GM23338 (cell line): Measurements from ENCODE around the gene KSR2. TPM values are rescaled to one million over a fixed set of nuclear protein-coding genes. Genes with fewer than 3 reads are reported as not detected.

Source experiments
- ATAC-seq: fragments of 200-7000 bp; cut with Tn5 transposase; 3 replicates; pipeline ENCODE4 v1.9.1; 2020
- DNase-seq: peaks from one replicate; pipeline ENCODE4 v3.0.0-alpha.2; 2015; ENCODE audit warnings: low spot score
- H2AFZ ChIP-seq: fragments of 200-600 bp; sonication (generic); 2 replicates; pipeline ENCODE4 v1.8.0; 2016; ENCODE audit warnings: antibody characterized with exemption, mild to moderate bottlenecking, moderate library complexity
- H3F3A ChIP-seq: fragments of 200-600 bp; sonication (generic); replicated peaks from 2 replicates; pipeline ENCODE4 v1.8.0; 2017; ENCODE audit warnings: antibody characterized with exemption, mixed run types, low read depth
- H3K27ac ChIP-seq: fragments of 200-600 bp; sonication (generic); 2 replicates; pipeline ENCODE4 v1.6.1; 2016; ENCODE audit warnings: low read depth
- H3K27me3 ChIP-seq: fragments of 200-600 bp; sonication (generic); 2 replicates; pipeline ENCODE4 v1.8.0; 2016; ENCODE audit warnings: mild to moderate bottlenecking, mixed run types, moderate library complexity; ENCODE audit not compliant: insufficient read depth
- H3K36me3 ChIP-seq: fragments of 200-600 bp; sonication (generic); 2 replicates; pipeline ENCODE4 v1.8.0; 2016; ENCODE audit warnings: mild to moderate bottlenecking; ENCODE audit not compliant: insufficient read depth
- H3K4me1 ChIP-seq: fragments of 200-600 bp; sonication (generic); 2 replicates; pipeline ENCODE4 v1.8.0; 2016; ENCODE audit warnings: mild to moderate bottlenecking, moderate library complexity; ENCODE audit not compliant: insufficient read depth
- H3K4me2 ChIP-seq: fragments of 200-600 bp; sonication (generic); 2 replicates; pipeline ENCODE4 v1.7.1; 2017; ENCODE audit warnings: mixed run types
- H3K4me3 ChIP-seq: fragments of 200-600 bp; sonication (generic); 2 replicates; pipeline ENCODE4 v1.6.1; 2016; ENCODE audit warnings: mixed run types
- H3K79me2 ChIP-seq: fragments of 200-600 bp; sonication (generic); replicated peaks from 2 replicates; pipeline ENCODE4 v1.8.0; 2017; ENCODE audit warnings: mild to moderate bottlenecking; ENCODE audit not compliant: insufficient read depth
- H3K9me2 ChIP-seq: fragments of 200-600 bp; sonication (generic); 2 replicates; pipeline ENCODE4 v1.8.0; 2017; ENCODE audit not compliant: insufficient read depth
- H4K20me1 ChIP-seq: fragments of 200-600 bp; sonication (generic); replicated peaks from 2 replicates; pipeline ENCODE4 v1.8.0; 2017; ENCODE audit warnings: mild to moderate bottlenecking; ENCODE audit not compliant: insufficient read depth
- H3K27ac Mint-ChIP-seq: 2 replicates; pipeline ENCODE4 v1.8.0; 2020; ENCODE audit warnings: inconsistent platforms, mild to moderate bottlenecking, moderate library complexity, mixed read lengths
- H3K27me3 Mint-ChIP-seq: 3 replicates; pipeline ENCODE4 v1.8.0; 2022; ENCODE audit warnings: low read depth, mild to moderate bottlenecking, moderate library complexity, mixed read lengths, inconsistent platforms; ENCODE audit not compliant: insufficient read depth, poor library complexity
- H3K36me3 Mint-ChIP-seq: 3 replicates; pipeline ENCODE4 v1.8.0; 2021; ENCODE audit warnings: low read depth, mild to moderate bottlenecking, inconsistent platforms, moderate library complexity, mixed read lengths
- H3K4me1 Mint-ChIP-seq: 3 replicates; pipeline ENCODE4 v1.8.0; 2020; ENCODE audit warnings: mild to moderate bottlenecking, inconsistent platforms, mixed read lengths
- H3K4me3 Mint-ChIP-seq: 3 replicates; pipeline ENCODE4 v1.8.0; 2021; ENCODE audit warnings: moderate library complexity, mild to moderate bottlenecking, inconsistent platforms, mixed read lengths
- H3K9me3 Mint-ChIP-seq: 3 replicates; pipeline ENCODE4 v1.8.0; 2020; ENCODE audit warnings: moderate library complexity, mild to moderate bottlenecking, inconsistent platforms, mixed read lengths
- CREB1 ChIP-seq: fragments of 250-450 bp; sonication (Bioruptor Pico); IDR thresholded peaks from 2 replicates; pipeline ENCODE4 v1.5.0; 2020; ENCODE audit warnings: low read depth, mild to moderate bottlenecking, moderate library complexity
- CTCF ChIP-seq, 2 experiments: fragments of 200-600 bp in 1 of 2; sonication (generic) in 1 of 2; conservative IDR thresholded peaks; 2 replicates each; pipeline versions ENCODE4 v1.5.1 to v1.6.1; 2016 to 2017; ENCODE audit warnings: antibody characterized with exemption in 2 of 2, low read depth in 2 of 2, mild to moderate bottlenecking in 2 of 2, moderate library complexity in 1 of 2
- ETS1 ChIP-seq: IDR thresholded peaks from 2 replicates; pipeline ENCODE4 v1.6.1; 2016; ENCODE audit warnings: antibody characterized with exemption
- EZH2 ChIP-seq: fragments of 200-600 bp; sonication (generic); IDR thresholded peaks from one replicate; pipeline ENCODE4 v1.8.0; 2017; ENCODE audit warnings: antibody characterized with exemption, mild to moderate bottlenecking, low read depth; ENCODE audit not compliant: unreplicated experiment
- EZH2phosphoT487 ChIP-seq: fragments of 200-600 bp; sonication (generic); IDR thresholded peaks from one replicate; pipeline ENCODE4 v1.8.1; 2018; ENCODE audit warnings: antibody characterized with exemption; ENCODE audit not compliant: unreplicated experiment
- NANOG ChIP-seq: IDR thresholded peaks from 2 replicates; pipeline ENCODE4 v1.6.1; 2016; ENCODE audit warnings: antibody characterized with exemption, borderline replicate concordance
- POLR2AphosphoS5 ChIP-seq: IDR thresholded peaks from 2 replicates; pipeline ENCODE4 v1.6.1; 2016; ENCODE audit warnings: antibody characterized with exemption, low read depth
- REST ChIP-seq: IDR thresholded peaks from one replicate; pipeline ENCODE4 v1.6.1; 2018; ENCODE audit warnings: antibody characterized with exemption; ENCODE audit not compliant: unreplicated experiment
- STAT1 ChIP-seq: IDR thresholded peaks from one replicate; pipeline ENCODE4 v1.6.1; 2016; ENCODE audit warnings: antibody characterized with exemption; ENCODE audit not compliant: unreplicated experiment
- ZNF331 ChIP-seq: fragments of 250-450 bp; sonication (Bioruptor Pico); IDR thresholded peaks from 2 replicates; pipeline ENCODE4 v1.5.0; 2020; ENCODE audit warnings: low read depth, mild to moderate bottlenecking, moderate library complexity
- polyA plus RNA-seq: library from polyadenylated mRNA; unstranded; fragments of >200 nt; fragmentation: Nextera tagmentation; extraction: Ambion mirVana; gene quantifications from 2 replicates; pipeline ENCODE4 v1.2.1, GENCODE V29; 2016
- total RNA-seq: library from RNA; depleted of rRNA; stranded (reverse); fragments of >200 nt; shearing (Covaris generic); gene quantifications from 2 replicates; pipeline ENCODE4 v1.2.3, GENCODE V29; 2014

The KSR2 gene
- total and polyA plus RNA-seq, 2 experiments from 2014 or later, result 1.1 to 2.7 TPM

GRCh38 chr12:117985182-117985581 is 16.4 kb upstream of the KSR2 start (continued):
- no peak for TF ChIP-seq REST
- TF ChIP-seq ETS1, result no peak
- TF ChIP-seq EZH2phosphoT487, result no peak
- TF ChIP-seq ZNF331 (CRISPR knock-in tag), result no peak
- TF ChIP-seq EZH2, result no peak

DNA sequence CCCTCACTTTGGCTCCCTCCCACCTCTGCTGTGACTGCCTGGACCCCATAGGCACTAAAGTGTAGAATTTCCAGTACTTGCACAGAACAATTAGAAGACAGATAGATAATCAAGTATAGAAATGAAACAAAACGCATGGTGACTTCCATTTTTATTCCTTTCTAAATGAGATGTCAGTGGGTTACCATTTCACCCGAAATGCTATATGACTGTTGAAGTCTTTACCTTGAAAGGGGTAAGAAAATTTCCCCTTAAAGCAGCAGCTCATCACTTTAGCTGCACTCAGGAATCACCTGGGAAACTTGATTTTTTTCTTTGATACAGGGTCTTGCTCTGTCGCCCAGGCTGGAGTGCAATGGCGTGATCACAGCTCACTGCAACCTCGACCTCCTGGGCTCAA is 12.5 kb upstream of the KSR2 start:
- peaks cover 4% of the 10 kb centered on the region; the same call in 2 of the 3 replicates for H3K4me1 Mint-ChIP-seq
- Histone ChIP-seq H3K79me2 (no peaks in the 10 kb centered on the region), H2AFZ (no peak overlapping the region), H3K4me3 (no peak overlapping the region), H3K4me1 (no peaks in the 10 kb centered on the region), H4K20me1 (no peaks in the 10 kb centered on the region), H3K27me3 (no peaks in the 10 kb centered on the region), H3K27ac (no peak overlapping the region), H3K36me3 (no peaks in the 10 kb centered on the region), H3F3A (no peaks in the 10 kb centered on the region), H3K9me2 (peaks cover 2% of the 10 kb centered on the region; the same call in 1 of the 2 replicates), H3K4me2 (no peak overlapping the region)
- DNase-seq, result no peak
- TF ChIP-seq NANOG (no peak), CTCF (conservative IDR thresholded peaks at IDR 0.05; ENCODE audit: low read depth in 2 of 2) (no peak), POLR2AphosphoS5 (no peak), STAT1 (no peak), EZH2 (no peak), CREB1 (CRISPR knock-in tag) (no peak)
- no peak overlapping the region for H3K4me3 Mint-ChIP-seq
- H3K27ac Mint-ChIP-seq, result no peak overlapping the region
- no peaks in the 10 kb centered on the region for H3K9me3 Mint-ChIP-seq
- H3K36me3 Mint-ChIP-seq, result no peaks in the 10 kb centered on the region
- H3K27me3 Mint-ChIP-seq, result peaks cover 3% of the 10 kb centered on the region
- no peak for ATAC-seq
